IPS-18a (cell line): ENCODE results near the gene MCM5.

Experiments used
- H3K27ac ChIP-seq: one replicate; pipeline ENCODE4 v1.5.1; 2013; ENCODE audit warnings: low read length
- H3K27me3 ChIP-seq: one replicate; pipeline ENCODE4 v1.6.1; 2013; ENCODE audit warnings: mild to moderate bottlenecking, low read length; ENCODE audit not compliant: control insufficient read depth, insufficient read depth
- H3K36me3 ChIP-seq: one replicate; pipeline ENCODE4 v1.6.1; 2013; ENCODE audit warnings: low read depth, low read length; ENCODE audit not compliant: control insufficient read depth
- H3K4me1 ChIP-seq: one replicate; pipeline ENCODE4 v1.6.1; 2013; ENCODE audit warnings: low read depth, low read length; ENCODE audit not compliant: control insufficient read depth
- H3K4me3 ChIP-seq: one replicate; pipeline ENCODE4 v1.5.1; 2013; ENCODE audit warnings: low read length
- H3K9ac ChIP-seq: one replicate; pipeline ENCODE4 v1.6.1; 2013; ENCODE audit warnings: mild to moderate bottlenecking, low read length, moderate library complexity
- H3K9me3 ChIP-seq: one replicate; pipeline ENCODE4 v1.6.1; 2013; ENCODE audit warnings: low read depth, low read length; ENCODE audit not compliant: control insufficient read depth

The MCM5 gene

GRCh38 chr22:35424761-35425160 is 24.8 kb downstream of the MCM5 start:
- no peaks in the 10 kb centered on the region for H3K9me3 ChIP-seq
- no peak overlapping the region for H3K9ac ChIP-seq
- H3K27me3 ChIP-seq = no peaks in the 10 kb centered on the region
- peaks cover 73% of the 10 kb centered on the region for H3K36me3 ChIP-seq
- H3K27ac ChIP-seq = no peak overlapping the region
- H3K4me3 ChIP-seq = no peak overlapping the region
- peaks cover 18% of the 10 kb centered on the region for H3K4me1 ChIP-seq

DNA sequence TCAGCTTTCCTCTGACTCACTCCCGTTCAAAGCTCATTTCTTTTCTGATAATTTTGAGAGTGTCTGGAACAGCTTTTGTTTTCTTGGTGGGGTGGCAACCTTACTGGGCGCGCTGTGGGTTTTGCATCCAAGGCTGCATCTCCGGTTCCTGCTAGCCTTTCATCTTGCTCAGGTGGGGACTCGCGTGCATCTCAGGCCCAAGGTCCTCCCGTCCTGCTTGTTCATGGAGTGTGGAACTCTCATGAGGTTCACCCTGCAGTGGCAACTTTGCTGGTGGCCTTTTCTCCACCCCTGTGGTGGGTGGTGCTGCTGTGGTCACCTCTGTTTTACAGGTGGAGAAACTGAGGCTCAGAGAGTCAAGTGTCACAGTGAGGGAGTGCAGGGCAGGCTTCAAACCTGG is 25.6 kb downstream of the MCM5 start:
- H3K9ac ChIP-seq = no peak overlapping the region
- H3K27ac ChIP-seq = no peak overlapping the region
- peaks cover 18% of the 10 kb centered on the region for H3K4me1 ChIP-seq
- H3K9me3 ChIP-seq = no peaks in the 10 kb centered on the region
- no peaks in the 10 kb centered on the region for H3K27me3 ChIP-seq
- peaks cover 66% of the 10 kb centered on the region for H3K36me3 ChIP-seq
- H3K4me3 ChIP-seq = no peak overlapping the region

- no peak overlapping the region for H3K4me3 ChIP-seq
- peak overlapping the region; percentile 7 for H3K27ac ChIP-seq
- H3K9ac ChIP-seq = no peak overlapping the region
- peaks cover 59% of the 10 kb centered on the region for H3K36me3 ChIP-seq
- H3K9me3 ChIP-seq = no peaks in the 10 kb centered on the region
- H3K4me1 ChIP-seq = peaks cover 20% of the 10 kb centered on the region
- H3K27me3 ChIP-seq = no peaks in the 10 kb centered on the region
Measured at GRCh38 chr22:35425971-35426800, 26.2 kb downstream of the MCM5 start.

DNA sequence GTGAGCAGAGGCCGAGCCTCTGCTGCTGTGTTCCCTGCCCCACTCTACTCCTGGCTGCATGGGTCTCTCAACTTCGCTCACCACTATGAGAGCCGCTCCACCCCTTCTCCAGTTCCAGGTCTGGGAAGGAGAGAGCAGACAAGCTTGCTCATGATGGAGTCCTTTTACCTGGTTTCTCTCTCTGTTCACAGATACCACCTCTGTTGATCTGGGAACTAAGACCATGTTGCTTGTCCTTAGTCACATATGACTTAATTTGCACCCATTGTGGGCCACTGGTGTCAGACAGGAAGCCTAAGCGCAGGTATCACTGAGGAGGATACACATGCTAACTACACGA is 26.8 kb downstream of the MCM5 start:
- peaks cover 21% of the 10 kb centered on the region for H3K4me1 ChIP-seq
- no peak overlapping the region for H3K9ac ChIP-seq
- H3K27ac ChIP-seq = peak overlapping the region; percentile 7
- no peaks in the 10 kb centered on the region for H3K27me3 ChIP-seq
- no peaks in the 10 kb centered on the region for H3K9me3 ChIP-seq
- peaks cover 57% of the 10 kb centered on the region for H3K36me3 ChIP-seq
- H3K4me3 ChIP-seq = no peak overlapping the region

DNA sequence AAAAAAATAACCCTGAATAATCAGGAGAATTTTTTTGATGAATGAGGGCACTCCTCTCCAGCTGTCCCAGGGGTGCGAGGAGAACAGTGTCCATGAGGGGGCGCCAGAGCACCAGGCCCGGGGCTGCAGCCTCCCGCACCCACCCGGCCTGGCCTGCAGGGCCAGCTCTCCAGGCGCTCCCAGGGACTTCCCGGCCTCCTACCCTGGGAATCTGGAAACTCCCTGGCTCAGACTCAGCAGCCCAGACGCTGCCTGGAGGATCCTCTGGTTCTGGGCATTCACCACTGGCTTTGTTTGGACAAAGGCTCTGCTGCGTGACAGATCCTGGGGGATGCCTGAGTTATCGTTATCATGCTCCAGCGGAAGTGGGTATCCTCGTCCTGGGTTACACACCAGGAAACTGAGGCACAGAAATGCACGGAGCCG is 31.0 kb downstream of the MCM5 start:
- Histone ChIP-seq H3K27ac (no peak overlapping the region), H3K4me3 (no peak overlapping the region), H3K9ac (peak overlapping the region; percentile 38), H3K4me1 (peaks cover 16% of the 10 kb centered on the region), H3K27me3 (no peaks in the 10 kb centered on the region), H3K9me3 (no peaks in the 10 kb centered on the region), H3K36me3 (peaks cover 37% of the 10 kb centered on the region)

GRCh38 chr22:35431483-35432227 is 31.7 kb downstream of the MCM5 start:
- peaks cover 10% of the 10 kb centered on the region for H3K4me1 ChIP-seq
- H3K27ac ChIP-seq = no peak overlapping the region
- peaks cover 34% of the 10 kb centered on the region for H3K36me3 ChIP-seq
- no peaks in the 10 kb centered on the region for H3K9me3 ChIP-seq
- no peak overlapping the region for H3K4me3 ChIP-seq
- peak overlapping the region; percentile 38 for H3K9ac ChIP-seq
- H3K27me3 ChIP-seq = no peaks in the 10 kb centered on the region

GRCh38 chr22:35432228-35432905 is 32.4 kb downstream of the MCM5 start:
- no peak overlapping the region for H3K4me3 ChIP-seq
- H3K4me1 ChIP-seq = peaks cover 3% of the 10 kb centered on the region
- H3K9me3 ChIP-seq = no peaks in the 10 kb centered on the region
- no peaks in the 10 kb centered on the region for H3K27me3 ChIP-seq
- peaks cover 28% of the 10 kb centered on the region for H3K36me3 ChIP-seq
- no peak overlapping the region for H3K27ac ChIP-seq
- no peak overlapping the region for H3K9ac ChIP-seq

DNA sequence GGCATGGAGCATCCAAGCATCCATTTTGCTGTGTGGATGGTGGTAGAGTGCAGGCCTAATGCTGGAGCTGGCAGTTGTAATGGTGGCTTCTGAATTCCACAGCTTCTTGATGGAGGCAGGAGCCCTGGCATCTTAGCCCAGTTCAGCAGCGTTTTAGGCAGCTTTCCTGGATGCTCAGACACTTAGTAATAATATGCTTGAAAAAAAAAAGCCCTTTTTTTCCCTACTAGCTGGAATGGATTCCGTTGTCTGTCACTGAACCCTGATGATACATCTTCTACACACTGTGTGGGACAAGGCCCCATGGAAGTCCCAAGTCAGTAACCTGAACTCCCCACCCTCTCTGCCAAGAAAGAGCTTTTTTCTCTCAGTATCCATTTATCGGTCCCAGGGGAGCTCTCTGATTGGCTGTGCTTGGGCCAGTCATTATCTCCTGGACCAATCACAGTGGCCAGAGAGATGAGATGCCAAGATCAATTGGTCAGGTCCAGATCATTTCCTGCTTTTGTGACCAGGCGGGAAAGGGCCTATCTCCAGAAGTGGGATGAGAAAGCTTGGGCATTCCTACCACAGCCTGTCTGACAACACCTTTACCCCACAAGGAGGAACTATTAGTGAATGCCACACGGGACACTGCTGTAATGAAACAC is 34.2 kb downstream of the MCM5 start:
- Histone ChIP-seq H3K4me3 (no peak overlapping the region), H3K9ac (no peak overlapping the region), H3K27ac (no peak overlapping the region), H3K9me3 (no peaks in the 10 kb centered on the region), H3K4me1 (peaks cover 3% of the 10 kb centered on the region), H3K27me3 (no peaks in the 10 kb centered on the region), H3K36me3 (peaks cover 23% of the 10 kb centered on the region)

GRCh38 chr22:35435201-35435740 is 35.3 kb downstream of the MCM5 start:
- H3K9me3 ChIP-seq = no peaks in the 10 kb centered on the region
- peaks cover 3% of the 10 kb centered on the region for H3K4me1 ChIP-seq
- peaks cover 27% of the 10 kb centered on the region for H3K36me3 ChIP-seq
- H3K27ac ChIP-seq = no peak overlapping the region
- H3K9ac ChIP-seq = no peak overlapping the region
- H3K27me3 ChIP-seq = no peaks in the 10 kb centered on the region
- H3K4me3 ChIP-seq = no peak overlapping the region

DNA sequence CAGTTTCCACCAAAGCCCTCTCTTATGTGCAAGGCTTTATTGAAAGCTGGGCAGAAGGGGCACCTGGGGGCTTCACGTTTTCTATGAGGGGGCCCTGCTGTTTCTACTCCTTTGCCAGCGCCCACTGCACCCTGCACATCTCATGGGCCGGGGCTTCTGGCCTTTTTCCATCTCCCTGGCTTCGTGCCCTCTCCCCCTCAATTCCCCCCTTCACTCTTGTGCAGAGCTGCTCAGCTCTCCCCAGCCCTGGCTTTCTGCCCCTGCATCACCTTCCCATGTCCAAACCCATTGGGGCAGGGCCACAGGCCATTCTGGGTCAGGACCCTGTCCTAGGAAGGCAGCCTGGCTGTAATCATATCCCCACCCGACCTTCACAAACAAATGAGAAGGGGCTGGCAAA is 36.5 kb downstream of the MCM5 start:
- H3K9ac ChIP-seq = no peak overlapping the region
- no peak overlapping the region for H3K27ac ChIP-seq
- peaks cover 26% of the 10 kb centered on the region for H3K36me3 ChIP-seq
- no peak overlapping the region for H3K4me3 ChIP-seq
- no peaks in the 10 kb centered on the region for H3K9me3 ChIP-seq
- no peaks in the 10 kb centered on the region for H3K4me1 ChIP-seq
- H3K27me3 ChIP-seq = no peaks in the 10 kb centered on the region

DNA sequence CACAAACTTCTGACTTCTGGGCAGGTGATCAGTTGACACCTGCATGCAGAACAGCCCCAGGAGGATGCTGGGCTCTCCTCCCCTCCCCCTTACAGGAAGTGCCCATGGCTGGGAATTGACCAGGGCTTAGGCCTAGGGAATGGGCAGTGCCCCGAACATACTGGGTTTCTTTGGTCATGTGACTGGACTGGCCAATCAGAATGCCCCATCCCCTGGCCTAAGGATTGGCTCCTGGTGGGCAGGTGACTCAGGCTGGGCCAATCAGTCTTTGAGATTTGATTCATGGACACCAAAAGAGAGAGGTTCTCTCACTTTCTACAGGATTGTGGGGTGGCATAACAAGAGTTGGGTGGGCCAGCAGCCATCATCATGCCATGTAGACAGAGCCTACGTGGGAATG is 37.1 kb downstream of the MCM5 start:
- Histone ChIP-seq H3K9me3 (no peaks in the 10 kb centered on the region), H3K9ac (no peak overlapping the region), H3K36me3 (peaks cover 20% of the 10 kb centered on the region), H3K4me3 (no peak overlapping the region), H3K27ac (no peak overlapping the region), H3K27me3 (no peaks in the 10 kb centered on the region), H3K4me1 (no peaks in the 10 kb centered on the region)
